ENCODE measurements around the gene NAT8. TPM values are rescaled to one million over a fixed set of nuclear protein-coding genes. Genes with fewer than 3 reads are reported as not detected.

Gene NAT8
- total RNA-seq, 1 donor from 2014 or later: not detected

- Histone ChIP-seq H3K4me3 (no peak overlapping the region), H3K27ac (no peak overlapping the region), H3K27me3 (ENCODE audit: low read depth) (no peaks in the 10 kb centered on the region), H3K4me1 (no peaks in the 10 kb centered on the region), H3K36me3 (no peaks in the 10 kb centered on the region), H3K9me3 (no peaks in the 10 kb centered on the region)
- intact Hi-C loops (cut with DNase I): no loop called here
- DNase-seq (no peak), ATAC-seq (no peak)
- no peak for TF ChIP-seq CTCF (IDR thresholded peaks at IDR 0.05)
Measured at GRCh38 chr2:73593680-73594079, 48.5 kb downstream of the NAT8 start.

Other genes starting within 250 kb of the NAT8 start
- gene TPRKB, start 94.9 kb upstream of the NAT8 start, total RNA-seq: 17.3 TPM
- 17.6 TPM for gene DUSP11, start 137.7 kb upstream of the NAT8 start, total RNA-seq
- gene C2orf78, start 141.8 kb upstream of the NAT8 start, total RNA-seq: not detected
- gene STAMBP, start 186.5 kb upstream of the NAT8 start, total RNA-seq: 31.3 TPM

Data from lower lobe of right lung (tissue), 2 donors.